HepG2 (cell line): ENCODE data around the gene GALNTL6.

Experiments
- TRIM24 ChIP-seq: sonication (generic); formaldehyde crosslinking; IDR thresholded peaks from 2 replicates; pipeline ENCODE4 v1.8.0; 2022; ENCODE audit warnings: mild to moderate bottlenecking, missing genetic modification reagents
- USF2 ChIP-seq, 2 experiments: sonication (generic) in 1 of 2; formaldehyde crosslinking in 1 of 2; IDR thresholded peaks; 2 replicates each; pipeline versions ENCODE4 v1.5.1 to v1.6.1; 2011 to 2020; ENCODE audit warnings: borderline replicate concordance in 1 of 2, low read depth in 1 of 2, low read length in 1 of 2, mild to moderate bottlenecking in 1 of 2, missing genetic modification reagents in 1 of 2, moderate library complexity in 1 of 2
- ZNF230 ChIP-seq: sonication (generic); formaldehyde crosslinking; IDR thresholded peaks from 2 replicates; pipeline ENCODE4 v1.4.0; 2020; ENCODE audit warnings: mild to moderate bottlenecking, missing genetic modification reagents

DNA sequence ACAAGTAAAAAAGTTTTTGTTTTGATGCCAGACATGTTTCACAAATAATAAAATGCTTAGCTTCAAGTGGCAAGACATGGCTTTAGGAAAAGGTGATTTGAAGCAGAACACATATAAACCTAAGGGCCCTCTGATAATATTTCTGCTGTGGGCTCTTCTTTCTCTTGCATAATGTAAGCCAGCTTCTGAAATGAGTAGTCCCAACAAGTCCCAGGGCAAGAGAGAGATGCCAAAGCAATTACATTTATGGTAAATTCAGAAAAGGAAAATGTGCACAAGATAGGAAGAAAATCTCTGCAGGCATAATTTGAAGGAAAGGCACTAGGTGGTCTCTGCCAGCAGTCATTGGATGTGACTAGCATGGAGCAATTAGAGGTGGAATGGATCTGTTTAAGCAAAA, 1184.7 kb downstream of the GALNTL6 start:
- TF ChIP-seq ZNF230 (CRISPR knock-in tag) (no peak), USF2 (IDR thresholded peaks at IDR 0.05; ENCODE audit: low read depth, low read length) (no peak), USF2 (CRISPR knock-in tag; IDR thresholded peaks at IDR 0.05; ENCODE audit: borderline replicate concordance) (no peak), TRIM24 (no peak)
